Middle frontal gyrus (tissue), 1 donor: ENCODE data around the gene CCDC51.
"Not testable (repeated sequence)": the region's sequence is repeated elsewhere in the genome, so short reads cannot be mapped to it uniquely, and the experiment has no call there.

Experiments
- DNase-seq: peaks from one replicate; pipeline ENCODE4 v3.0.0-alpha.2; 2015; ENCODE audit warnings: low spot score; ENCODE audit errors: extremely low spot score

CCDC51 gene, protein sequence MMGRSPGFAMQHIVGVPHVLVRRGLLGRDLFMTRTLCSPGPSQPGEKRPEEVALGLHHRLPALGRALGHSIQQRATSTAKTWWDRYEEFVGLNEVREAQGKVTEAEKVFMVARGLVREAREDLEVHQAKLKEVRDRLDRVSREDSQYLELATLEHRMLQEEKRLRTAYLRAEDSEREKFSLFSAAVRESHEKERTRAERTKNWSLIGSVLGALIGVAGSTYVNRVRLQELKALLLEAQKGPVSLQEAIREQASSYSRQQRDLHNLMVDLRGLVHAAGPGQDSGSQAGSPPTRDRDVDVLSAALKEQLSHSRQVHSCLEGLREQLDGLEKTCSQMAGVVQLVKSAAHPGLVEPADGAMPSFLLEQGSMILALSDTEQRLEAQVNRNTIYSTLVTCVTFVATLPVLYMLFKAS

DNA sequence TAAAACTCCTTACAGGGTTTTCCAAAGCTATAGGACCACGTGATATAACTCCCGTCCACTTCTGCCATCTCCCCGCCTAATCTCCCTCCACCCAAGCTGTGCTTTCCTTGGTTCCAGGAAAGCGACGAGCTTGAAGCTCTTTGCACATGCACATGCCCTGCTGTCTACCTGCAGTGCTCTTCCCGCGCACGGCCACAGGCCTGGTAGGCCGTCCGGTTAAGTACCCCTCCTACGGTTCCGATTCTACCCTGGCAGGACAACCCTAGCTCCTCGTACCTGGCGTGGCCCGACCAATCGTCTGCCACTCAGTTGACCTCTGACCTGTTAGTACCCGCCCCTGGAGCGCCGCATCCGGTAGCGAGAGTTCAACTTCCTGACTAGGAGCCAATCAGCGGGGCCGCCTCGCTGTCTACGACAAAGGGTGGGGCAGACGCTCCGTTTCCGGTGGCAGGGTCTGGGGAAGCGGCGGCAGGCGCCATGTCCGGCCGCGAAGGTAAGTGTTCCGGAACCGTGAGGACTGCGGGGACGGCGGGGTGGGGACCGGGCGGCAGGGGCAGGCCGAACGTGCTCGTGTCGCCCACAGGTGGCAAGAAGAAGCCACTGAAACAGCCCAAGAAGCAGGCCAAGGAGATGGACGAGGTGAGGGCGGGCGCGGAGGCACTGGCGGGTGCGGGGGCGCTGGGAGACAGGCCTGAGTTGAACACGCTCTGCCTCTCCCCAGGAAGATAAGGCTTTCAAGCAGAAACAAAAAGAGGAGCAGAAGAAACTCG, at the start of gene CCDC51, which contains the start of gene TMA7:
Gene CCDC51 (minus strand): TSS at position 300 of the 770 bp plus-strand sequence. CDS start 4,991 bp downstream, outside the sequence.
Gene TMA7 (plus strand): TSS at position 438 of the 770 bp plus-strand sequence. CDS start 40 bp downstream, at position 478.
- DNase-seq, result peak; percentile 98

DNA sequence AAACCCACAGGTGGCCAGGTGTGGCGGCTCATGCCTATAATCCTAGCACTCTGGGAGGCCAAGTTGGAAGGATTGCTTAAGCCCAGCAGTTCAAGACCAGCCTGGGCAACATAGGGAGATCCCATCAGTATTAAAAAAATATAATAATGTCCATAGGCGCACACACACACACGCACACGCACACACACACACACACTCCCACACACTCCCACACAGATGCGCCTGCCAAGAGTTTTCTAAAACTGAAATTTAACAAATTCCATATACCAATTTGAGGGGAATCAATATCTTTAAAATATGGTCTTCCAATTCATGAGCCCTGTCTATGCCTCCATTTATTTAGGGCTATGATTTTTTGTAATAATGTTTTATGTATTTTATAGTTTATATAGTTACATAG, 47.0 kb upstream of the CCDC51 start:
- DNase-seq, result no peak

DNA sequence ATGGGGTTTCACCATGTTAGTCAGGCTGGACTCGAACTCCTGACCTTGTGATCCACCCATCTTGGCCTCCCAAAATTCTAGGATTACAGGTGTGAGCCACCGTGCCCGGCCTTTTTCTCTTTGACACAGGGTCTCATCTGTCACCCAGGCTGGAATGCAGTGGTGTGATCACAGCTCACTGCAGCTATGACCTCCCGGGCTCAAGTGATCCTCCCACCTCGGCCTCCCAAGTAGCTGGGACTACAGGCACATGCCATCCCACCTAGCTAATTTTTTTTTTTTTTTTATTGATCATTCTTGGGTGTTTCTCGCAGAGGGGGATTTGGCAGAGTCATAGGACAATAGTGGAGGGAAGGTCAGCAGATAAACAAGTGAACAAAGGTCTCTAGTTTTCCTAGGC, 42.9 kb upstream of the CCDC51 start:
- not testable (repeated sequence) for DNase-seq

DNA sequence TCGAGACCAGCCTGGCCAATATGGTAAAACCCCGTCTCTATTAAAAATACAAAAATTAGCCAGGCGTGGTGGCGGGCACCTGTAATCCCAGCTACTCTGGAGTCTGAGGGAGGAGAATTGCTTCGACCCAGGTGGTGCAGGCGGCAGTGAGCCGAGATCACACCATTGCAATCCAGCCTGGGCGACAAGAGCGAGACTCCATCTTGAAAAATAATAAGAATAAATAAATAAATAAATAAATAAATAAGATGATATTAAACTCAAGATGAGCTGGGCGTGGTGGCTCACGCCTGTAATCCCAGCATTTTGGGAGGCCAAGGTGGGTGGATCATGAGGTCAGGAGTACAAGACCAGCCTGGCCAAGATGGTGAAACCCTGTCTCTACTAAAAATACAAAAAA, 41.0 kb upstream of the CCDC51 start:
- not testable (repeated sequence) for DNase-seq

DNA sequence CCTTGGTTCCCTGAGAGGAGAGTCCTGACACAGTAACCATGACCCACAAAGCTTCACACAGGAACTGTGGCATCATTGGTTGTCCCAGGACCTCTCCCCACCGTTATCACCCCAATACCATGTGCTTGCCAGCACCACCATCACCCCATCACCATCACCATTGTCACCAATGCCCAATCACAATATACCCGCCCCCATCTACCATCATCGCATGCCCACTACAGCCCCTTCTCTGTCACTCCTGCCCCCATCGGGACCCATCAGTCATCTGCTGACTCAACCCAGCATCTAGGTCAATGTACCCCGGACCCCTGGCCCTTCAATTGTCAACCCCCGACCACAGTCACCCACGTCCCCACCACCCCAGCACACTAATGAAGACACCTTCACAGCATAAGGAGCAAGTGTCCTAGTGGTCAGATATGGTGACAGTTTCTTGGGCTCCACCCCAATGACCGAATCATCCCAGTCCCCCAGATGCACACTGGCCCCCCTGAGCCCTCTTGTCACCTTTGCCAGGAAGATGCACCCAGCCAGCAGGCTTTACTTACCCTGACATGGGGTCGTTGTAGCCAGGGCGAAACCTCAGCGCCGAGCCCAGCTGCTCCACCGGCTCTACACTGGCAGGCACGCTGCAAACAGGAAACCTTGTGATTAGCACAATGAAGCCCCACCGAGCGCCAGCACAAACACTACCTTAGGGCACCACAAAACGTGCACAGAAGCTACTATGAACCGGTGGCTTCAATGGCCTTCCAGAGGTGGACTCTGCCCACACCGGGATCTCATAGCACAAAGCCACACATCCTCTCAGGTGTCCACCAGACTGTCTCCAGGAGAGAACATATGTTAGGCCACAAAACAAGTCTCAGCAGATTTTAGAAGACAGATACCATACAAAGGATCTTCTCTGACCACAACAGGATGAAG, 39.0 kb upstream of the CCDC51 start:
- DNase-seq, result no peak

DNA sequence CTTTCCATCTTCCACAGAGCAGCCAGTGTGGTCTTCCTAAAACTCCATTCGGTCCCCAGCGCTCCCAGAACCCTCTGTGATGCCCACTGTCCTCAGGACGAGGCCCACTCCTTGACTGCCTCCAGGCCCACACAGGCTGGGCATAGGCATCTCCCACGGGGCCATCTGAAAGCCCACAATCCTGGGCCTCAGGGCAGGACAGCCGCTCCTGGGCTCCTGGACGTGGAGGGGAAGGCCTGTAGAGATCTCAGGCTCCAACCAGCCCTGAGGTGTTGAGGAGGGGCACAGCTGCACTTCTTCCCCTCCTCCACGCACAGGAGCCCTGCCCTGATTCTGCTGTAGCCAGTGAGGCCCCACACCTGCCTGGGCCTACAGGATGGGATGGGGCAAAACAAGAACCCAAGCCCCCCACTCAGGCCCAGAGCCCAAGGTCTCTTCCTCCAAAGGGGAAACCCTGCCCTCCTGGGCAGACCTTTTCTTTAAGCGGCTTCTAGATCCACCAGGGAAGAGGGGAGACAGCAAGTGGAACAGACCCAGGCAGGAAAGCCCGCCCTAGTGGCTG, 38.1 kb upstream of the CCDC51 start:
- DNase-seq, result no peak

DNA sequence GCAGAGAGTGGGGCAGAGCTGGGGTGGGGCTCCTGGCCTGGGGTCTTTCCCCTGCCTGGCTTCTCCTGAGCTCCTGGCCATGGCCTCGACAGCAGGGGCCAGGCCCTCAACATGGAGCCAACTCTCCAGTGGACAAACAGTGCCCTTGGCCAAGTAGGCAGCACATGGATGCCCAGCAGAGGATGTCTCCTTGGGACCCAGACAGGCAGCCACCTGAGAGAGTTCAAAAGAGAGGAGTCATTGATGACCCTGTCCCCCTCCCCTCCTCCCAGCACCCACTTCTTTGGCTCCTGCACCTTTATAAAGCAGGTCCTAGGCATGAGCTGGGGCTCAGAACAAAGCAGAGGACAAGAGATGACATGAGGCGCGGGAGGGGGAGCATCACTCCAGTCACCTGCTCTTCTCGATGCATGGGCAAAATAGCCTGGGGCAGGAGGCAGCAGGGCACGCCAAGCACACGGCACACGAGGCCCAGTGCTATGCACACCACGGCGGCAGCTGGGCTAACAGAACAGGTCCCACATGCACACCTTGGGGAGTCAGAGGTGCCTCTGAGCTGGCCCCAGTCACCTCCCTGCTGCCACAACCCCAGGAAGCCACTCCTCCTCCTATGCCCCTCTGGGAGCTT, 36.6 kb upstream of the CCDC51 start:
- no peak for DNase-seq

DNA sequence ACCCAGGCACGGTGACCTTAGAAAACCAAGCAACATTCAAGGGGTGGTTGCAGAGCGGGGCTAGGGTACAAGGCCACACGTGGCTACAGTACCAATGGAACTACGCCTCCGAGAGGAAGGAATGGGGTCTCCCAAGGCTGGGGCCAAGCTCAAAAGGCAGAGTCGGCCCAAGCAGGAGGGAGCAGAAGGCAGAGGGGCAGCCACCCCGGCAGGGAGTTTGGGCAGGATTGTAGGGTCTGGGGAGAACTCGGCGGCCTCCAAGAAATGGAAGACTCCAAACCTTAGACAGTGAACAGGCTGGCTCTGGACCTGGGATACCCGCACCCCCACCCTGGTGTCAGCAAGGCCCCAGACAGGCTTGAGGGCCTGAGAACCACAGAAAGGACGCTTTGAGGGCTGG, 35.3 kb upstream of the CCDC51 start:
- no peak for DNase-seq

DNA sequence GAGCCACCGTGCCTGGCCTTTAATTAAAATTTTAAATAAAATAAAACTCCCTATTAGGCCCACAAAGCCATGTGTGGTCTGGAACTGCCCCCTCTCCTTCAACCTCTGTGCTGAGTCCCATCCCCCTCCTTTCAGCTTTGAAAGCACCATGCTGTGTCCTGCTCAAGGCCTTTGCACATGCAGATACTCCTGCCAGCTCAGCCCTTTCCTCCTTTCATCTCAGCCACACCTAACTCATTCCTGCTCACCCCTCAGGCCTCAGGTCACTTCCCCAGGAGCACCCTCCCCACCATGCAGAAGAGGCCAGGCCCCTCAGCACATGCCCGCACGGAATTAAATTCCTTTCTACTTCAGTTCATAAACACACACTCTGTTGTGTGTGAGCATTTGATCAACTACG, 34.7 kb upstream of the CCDC51 start:
- DNase-seq, result no peak

DNA sequence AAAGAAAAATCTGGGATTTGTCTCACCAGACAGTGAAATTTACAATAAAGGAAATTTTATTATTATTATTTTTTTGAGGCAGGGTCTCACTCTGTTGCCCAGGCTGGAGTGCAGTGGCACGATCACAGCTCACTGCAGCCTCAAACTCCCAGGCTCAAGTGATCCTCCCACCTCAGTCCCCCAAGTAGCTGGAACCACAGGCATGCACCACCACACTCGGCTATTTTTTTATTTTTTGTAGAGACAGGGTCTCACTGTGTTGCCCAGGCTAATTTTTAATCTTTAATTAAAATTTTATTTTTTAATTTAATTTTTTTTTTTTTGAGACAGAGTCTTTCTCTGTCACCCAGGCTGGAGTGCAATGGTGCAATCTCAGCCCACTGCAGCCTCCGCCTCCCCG, 34.1 kb upstream of the CCDC51 start:
- not testable (repeated sequence) for DNase-seq

DNA sequence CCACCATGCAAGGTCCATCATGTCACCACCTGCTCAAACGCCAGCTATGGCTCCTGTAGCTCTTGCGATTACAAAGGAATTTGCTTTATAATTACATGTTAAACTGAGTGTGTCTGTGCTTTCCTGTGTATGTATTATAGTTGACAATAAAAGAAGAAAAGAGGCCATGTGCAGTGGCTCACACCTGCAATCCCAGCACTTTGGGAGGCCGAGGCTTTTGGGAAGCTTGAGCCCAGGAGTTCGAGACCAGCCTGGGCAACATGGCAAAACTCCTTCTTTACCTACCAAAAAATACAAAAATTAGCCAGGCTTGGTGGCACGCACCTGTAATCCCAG, 33.7 kb upstream of the CCDC51 start:
- DNase-seq, result no peak

DNA sequence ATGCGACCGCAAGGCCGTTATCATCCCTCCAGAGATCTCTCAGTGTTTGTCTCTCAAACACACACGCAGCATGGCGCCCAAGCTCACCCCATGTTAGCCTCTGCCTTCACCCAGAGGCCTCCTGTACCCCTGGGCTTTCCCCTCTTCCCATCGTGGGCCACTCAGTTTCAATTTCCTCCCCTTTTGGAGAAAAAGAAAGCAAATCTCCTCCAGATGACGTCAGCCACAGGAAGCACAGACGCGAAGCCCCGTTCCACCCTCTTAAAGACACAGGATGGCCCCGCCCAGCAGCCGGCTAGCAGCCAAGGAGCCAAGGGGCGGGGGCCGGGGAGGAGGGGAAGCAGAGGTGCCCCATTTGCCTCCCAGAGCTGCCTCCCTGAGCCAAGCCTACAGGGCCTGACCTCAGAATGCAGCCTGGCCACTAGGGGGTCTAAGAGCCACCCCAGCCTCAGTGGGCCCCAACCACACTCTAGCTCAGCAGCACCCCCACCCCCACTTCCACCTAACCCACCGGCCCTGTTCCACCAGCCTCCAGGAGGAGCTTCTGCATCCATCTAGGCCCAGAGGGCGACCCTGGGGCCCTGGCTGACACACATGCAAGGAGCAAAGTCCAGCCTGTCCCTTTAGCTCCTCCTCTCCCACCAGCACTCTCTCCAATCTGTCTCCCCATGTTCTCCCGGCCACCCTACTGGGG, 33.2 kb upstream of the CCDC51 start:
- peak; percentile 77 for DNase-seq

DNA sequence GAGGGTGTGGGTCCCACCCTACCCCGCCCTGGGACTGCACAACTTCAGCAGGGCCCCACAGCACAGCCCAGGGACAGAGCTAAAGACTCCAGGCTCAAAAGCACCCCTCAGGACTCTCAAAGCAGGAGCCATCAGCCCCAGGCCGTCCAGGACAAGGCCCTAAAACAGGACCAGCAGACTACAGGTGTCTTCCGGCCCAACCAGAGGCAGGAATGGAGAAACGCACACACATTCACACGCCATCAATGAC, 32.7 kb upstream of the CCDC51 start:
- DNase-seq, result no peak

DNA sequence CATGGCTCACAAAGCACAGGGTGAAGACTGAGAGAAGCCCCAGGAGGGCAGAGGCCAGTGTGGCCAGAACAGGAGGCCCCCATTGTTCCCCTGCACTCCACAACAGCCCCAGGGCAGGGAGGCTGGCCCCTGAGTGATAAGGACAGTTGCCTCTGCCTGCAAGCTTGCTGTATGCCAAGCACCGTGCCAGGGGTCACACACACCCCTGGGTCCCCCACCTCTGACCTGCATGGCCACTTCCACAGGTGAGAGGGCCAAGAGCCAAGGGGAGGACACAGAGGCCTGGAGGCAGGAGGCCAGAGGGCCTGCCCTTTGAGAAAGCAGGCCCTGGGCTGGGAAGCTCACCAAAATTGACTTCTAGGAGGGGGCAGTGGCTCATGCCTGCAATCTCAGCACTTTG, 30.4 kb upstream of the CCDC51 start:
- no peak for DNase-seq

DNA sequence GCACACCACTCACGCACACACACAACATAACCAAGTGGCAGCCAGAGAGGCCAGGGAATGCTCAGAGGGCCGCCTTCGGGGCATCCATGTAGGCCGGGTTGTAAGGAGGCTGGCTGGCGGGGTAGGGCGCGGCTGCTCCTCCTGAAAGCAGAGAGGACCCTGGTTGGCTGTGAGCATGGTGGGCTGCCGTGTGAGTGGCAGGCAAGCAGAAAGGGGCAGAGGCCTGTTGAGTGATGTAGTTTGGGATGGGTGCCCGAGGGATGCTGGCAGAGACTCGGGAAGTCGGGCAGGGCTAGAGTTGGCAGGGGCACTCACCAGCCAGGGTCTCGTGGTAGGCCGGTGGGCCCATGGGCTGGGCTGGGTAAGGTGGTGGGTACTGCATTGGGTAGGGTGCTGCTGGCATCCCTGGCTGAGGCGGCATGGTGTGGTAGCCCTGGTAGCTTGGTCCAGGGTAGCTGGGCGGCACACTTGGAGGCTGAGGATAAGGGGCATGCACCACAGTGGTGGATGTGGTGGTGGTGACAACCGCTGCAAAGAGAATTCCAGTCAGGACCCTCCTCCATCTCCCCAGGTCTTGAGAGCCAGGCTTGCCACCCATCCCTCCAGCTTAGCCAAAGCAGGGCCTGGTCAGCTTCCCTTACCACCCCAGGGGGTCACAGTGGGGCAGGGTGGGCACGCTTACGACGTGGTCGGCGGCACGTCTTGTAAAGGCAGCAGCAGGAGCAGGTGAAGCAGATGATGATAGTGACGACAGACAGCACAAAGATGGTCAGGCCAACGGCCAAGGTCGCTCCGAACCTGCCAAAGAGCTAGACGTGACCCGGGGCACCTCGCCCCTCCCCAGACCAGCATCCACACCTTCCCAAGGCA, 29.4 kb upstream of the CCDC51 start:
- DNase-seq, result no peak

DNA sequence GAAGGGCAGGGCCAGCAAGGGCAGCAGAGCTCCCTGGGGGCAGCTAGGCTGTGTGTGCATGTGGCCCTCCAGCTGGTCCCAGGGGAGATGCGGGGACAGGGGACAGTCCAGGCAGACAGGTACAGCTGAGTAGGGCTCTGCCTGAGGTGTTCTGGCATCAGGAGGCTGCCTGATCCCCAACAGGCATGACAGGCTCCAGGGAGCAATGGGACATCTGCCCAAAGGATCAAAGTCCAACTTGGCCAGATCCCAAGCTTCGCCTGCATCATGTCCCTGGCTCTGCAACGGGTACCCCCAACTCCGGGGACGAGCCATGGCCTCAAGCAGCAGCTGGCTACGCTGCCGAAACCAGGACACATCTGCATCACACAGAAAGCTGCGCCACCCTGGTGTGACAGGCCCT, 28.4 kb upstream of the CCDC51 start:
- no peak for DNase-seq

DNA sequence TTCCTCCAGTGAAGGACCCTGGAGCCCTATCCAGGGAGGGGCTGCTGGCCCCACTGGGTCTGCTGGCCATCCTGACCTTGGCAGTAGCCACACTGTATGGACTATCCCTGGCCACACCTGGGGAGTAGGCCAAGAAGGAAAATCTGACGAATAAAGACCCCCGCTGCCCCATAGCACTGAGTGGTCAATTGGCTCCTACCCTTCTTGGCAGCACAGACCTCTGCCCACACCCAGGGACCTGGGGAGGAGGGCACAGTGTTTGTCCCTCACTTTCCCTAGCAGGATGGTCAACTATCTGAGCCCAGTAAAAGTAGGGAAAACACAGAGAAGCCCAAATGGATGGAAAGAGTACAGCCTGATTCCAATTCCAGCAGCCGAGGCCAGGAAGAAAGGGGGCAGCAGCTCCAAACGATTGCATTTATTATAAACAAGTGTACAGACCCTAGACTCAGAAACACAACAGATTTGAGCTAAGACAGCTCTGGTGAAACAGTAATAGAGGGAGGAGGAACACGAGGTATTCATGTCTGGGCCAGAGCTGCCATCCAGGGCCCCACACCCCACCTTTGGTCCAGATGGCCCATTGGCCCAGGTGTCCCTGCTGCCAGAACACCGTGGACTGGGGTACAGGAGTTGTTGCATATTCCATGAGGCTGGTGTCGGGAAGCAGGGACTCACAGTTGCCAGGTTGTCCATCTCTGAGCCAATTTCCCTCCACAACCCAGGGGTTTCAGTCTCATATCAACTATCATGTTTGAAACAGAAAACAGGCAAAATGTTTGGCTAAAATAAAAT, 27.8 kb upstream of the CCDC51 start:
- no peak for DNase-seq

DNA sequence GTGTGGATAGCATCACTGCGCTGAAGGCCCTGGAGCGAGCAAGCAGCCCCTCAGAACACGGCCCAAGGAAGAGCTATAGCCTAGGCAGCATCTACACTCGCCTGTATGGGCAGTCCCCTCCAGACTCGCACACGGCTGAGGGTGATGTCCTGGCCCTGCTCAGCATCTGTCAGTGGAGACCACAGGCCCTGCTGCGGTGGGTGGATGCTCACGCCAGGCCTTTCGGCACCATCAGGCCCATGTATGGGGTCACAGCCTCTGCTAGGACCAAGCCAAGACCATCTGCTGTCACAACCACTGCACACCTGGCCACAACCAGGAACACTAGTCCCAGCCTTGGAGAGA, 27.2 kb upstream of the CCDC51 start:
- no peak for DNase-seq
